Forelimb muscle (tissue), 1 donor: ENCODE results near the gene PLXNA2. TPM values are rescaled to one million over a fixed set of nuclear protein-coding genes. Genes with fewer than 3 reads are reported as not detected.

Experiments
- DNase-seq: peaks from one replicate; pipeline ENCODE4 v3.0.0-alpha.2; 2013; ENCODE audit warnings: low read depth
- polyA plus RNA-seq: library from polyadenylated mRNA; unstranded; fragments of 120-200 nt; gene quantifications from one replicate; pipeline ENCODE4 v1.2.1, GENCODE V29; 2013; ENCODE audit not compliant: insufficient read length

The PLXNA2 gene
- polyA plus RNA-seq, 1 donor = 36.3 TPM

GRCh38 chr1:208024406-208024805 lies 219.8 kb downstream of the PLXNA2 start:
- no peak for DNase-seq

- no peak for DNase-seq
Observed at GRCh38 chr1:208019257-208019656, 224.9 kb downstream of the PLXNA2 start.

- no peak for DNase-seq
Observed at GRCh38 chr1:208015255-208015654, 228.9 kb downstream of the PLXNA2 start.

GRCh38 chr1:208013210-208013609 lies 231.0 kb downstream of the PLXNA2 start:
- DNase-seq = no peak

GRCh38 chr1:208012721-208013120 lies 231.5 kb downstream of the PLXNA2 start:
- DNase-seq = no peak

- no peak for DNase-seq
Observed at GRCh38 chr1:208010487-208011071, 233.6 kb downstream of the PLXNA2 start.

GRCh38 chr1:208009706-208010444 lies 234.3 kb downstream of the PLXNA2 start:
- no peak for DNase-seq

- no peak for DNase-seq
Observed at GRCh38 chr1:208009303-208009702, 234.9 kb downstream of the PLXNA2 start.

- DNase-seq = no peak
Observed at GRCh38 chr1:208008534-208008933, 235.7 kb downstream of the PLXNA2 start.

GRCh38 chr1:208007938-208008342 lies 236.2 kb downstream of the PLXNA2 start:
- no peak for DNase-seq

GRCh38 chr1:208007319-208007937 lies 236.8 kb downstream of the PLXNA2 start:
- DNase-seq = no peak

GRCh38 chr1:208006258-208006920 lies 237.8 kb downstream of the PLXNA2 start:
- DNase-seq = no peak

GRCh38 chr1:208004851-208005250 lies 239.3 kb downstream of the PLXNA2 start:
- DNase-seq = no peak

GRCh38 chr1:208003241-208003640 lies 240.9 kb downstream of the PLXNA2 start:
- DNase-seq = no peak

- DNase-seq = no peak
Observed at GRCh38 chr1:208002672-208003071, 241.5 kb downstream of the PLXNA2 start.

GRCh38 chr1:208002078-208002477 lies 242.1 kb downstream of the PLXNA2 start:
- no peak for DNase-seq

GRCh38 chr1:208000504-208000903 lies 243.7 kb downstream of the PLXNA2 start:
- no peak for DNase-seq

- DNase-seq = no peak
Observed at GRCh38 chr1:207999972-208000371, 244.2 kb downstream of the PLXNA2 start.

- DNase-seq = no peak
Observed at GRCh38 chr1:207999274-207999915, 244.8 kb downstream of the PLXNA2 start.

- no peak for DNase-seq
Observed at GRCh38 chr1:207998691-207999090, 245.5 kb downstream of the PLXNA2 start.

- DNase-seq = peak; percentile 58
Observed at GRCh38 chr1:207997486-207998268, 246.5 kb downstream of the PLXNA2 start.
